ENCODE results near the gene LGMN.

Gene LGMN

GRCh38 chr14:92654239-92654901 is 94.1 kb downstream of the LGMN start:
- Histone ChIP-seq H3K27me3 (ENCODE audit: insufficient read depth, low read length) (no peaks in the 10 kb centered on the region), H3K23ac (ENCODE audit: low read length) (no peak overlapping the region), H3K9ac (ENCODE audit: low read length) (no peak overlapping the region), H3K4me1 (ENCODE audit: control insufficient read depth in 1 of 2, insufficient read depth in 2 of 2, low read length in 2 of 2) (peaks cover 3 to 14% of the 10 kb centered on the region in 2 experiments), H3K4me3 (ENCODE audit: low read depth, low read length) (no peak overlapping the region), H3K36me3 (ENCODE audit: control insufficient read depth in 1 of 2, insufficient read depth in 2 of 2, low read length in 2 of 2) (peaks cover 20 to 24% of the 10 kb centered on the region in 2 experiments), H3K4me2 (ENCODE audit: low read length) (no peak overlapping the region), H3K4ac (ENCODE audit: low read depth, low read length) (no peak overlapping the region), H3K27ac (ENCODE audit: low read depth, low read length) (no peak overlapping the region), H2BK12ac (ENCODE audit: low read length) (no peak overlapping the region), H2BK120ac (ENCODE audit: insufficient read depth, low read length, poor library complexity) (no peak overlapping the region), H3K79me1 (ENCODE audit: low read length) (peaks cover 9% of the 10 kb centered on the region), H2AK5ac (ENCODE audit: low read length) (no peak overlapping the region), H3K18ac (ENCODE audit: low read length) (no peak overlapping the region), H2AFZ (ENCODE audit: insufficient read depth, low read length, poor library complexity) (no peak overlapping the region), H3K79me2 (ENCODE audit: control insufficient read depth, insufficient read depth, low read length, poor library complexity) (no peaks in the 10 kb centered on the region), H4K8ac (ENCODE audit: low read depth, low read length) (no peak overlapping the region), H4K12ac (ENCODE audit: low read depth, low read length) (no peak overlapping the region), H4K91ac (ENCODE audit: low read depth, low read length) (no peak overlapping the region), H2BK5ac (ENCODE audit: low read depth, low read length, poor library complexity) (no peak overlapping the region), H3K9me3 (ENCODE audit: insufficient read depth, low read depth, low read length) (peaks cover 4% of the 10 kb centered on the region), H3K14ac (ENCODE audit: low read length) (no peak overlapping the region)
- no peak for DNase-seq
- WGBS (ENCODE audit: extremely low coverage, insufficient coverage, insufficient read length), result no CpG with 5 or more reads among the region's 18 CpGs
